CD4-positive, alpha-beta T cell treated with Interleukin-21 for 1 hour (primary cell): ENCODE results near the gene SCN4B.
"Not testable (repeated sequence)": the region's sequence is repeated elsewhere in the genome, so short reads cannot be mapped to it uniquely, and the experiment has no call there.

ENCODE experiments used
- DNase-seq: peaks from one replicate; pipeline ENCODE4 v3.0.0-alpha.2; 2020

The SCN4B gene

GRCh38 chr11:118152552-118153471 lies at the start of gene SCN4B:
SCN4B (minus strand) TSS chr11:118152823; CDS start chr11:118152673, 150 bp downstream.
- peak; percentile 5 for DNase-seq

GRCh38 chr11:118201966-118202365 lies 49.3 kb upstream of the SCN4B start:
- DNase-seq: no peak

GRCh38 chr11:118200901-118201680 lies 48.5 kb upstream of the SCN4B start:
- DNase-seq: peak; percentile 41

- no peak for DNase-seq
Observed at GRCh38 chr11:118200497-118200896, 47.9 kb upstream of the SCN4B start.

- no peak for DNase-seq
Observed at GRCh38 chr11:118199135-118199534, 46.5 kb upstream of the SCN4B start.

- DNase-seq: peak; percentile 83
Observed at GRCh38 chr11:118198370-118198769, 45.7 kb upstream of the SCN4B start.

- DNase-seq: no peak
Observed at GRCh38 chr11:118194835-118195627, 42.4 kb upstream of the SCN4B start.

GRCh38 chr11:118193910-118194566 lies 41.4 kb upstream of the SCN4B start:
- DNase-seq: no peak

GRCh38 chr11:118192817-118193216 lies 40.2 kb upstream of the SCN4B start:
- not testable (repeated sequence) for DNase-seq

GRCh38 chr11:118190942-118191506 lies 38.4 kb upstream of the SCN4B start:
- not testable (repeated sequence) for DNase-seq

- DNase-seq: no peak
Observed at GRCh38 chr11:118186346-118187107, 33.9 kb upstream of the SCN4B start.

GRCh38 chr11:118184784-118185579 lies 32.4 kb upstream of the SCN4B start:
- DNase-seq: no peak

GRCh38 chr11:118183691-118184090 lies 31.1 kb upstream of the SCN4B start:
- DNase-seq: not testable (repeated sequence)

- peak; percentile 11 for DNase-seq
Observed at GRCh38 chr11:118180300-118180703, 27.7 kb upstream of the SCN4B start.

- DNase-seq: no peak
Observed at GRCh38 chr11:118176778-118177134, 24.1 kb upstream of the SCN4B start.

- DNase-seq: no peak
Observed at GRCh38 chr11:118175993-118176777, 23.6 kb upstream of the SCN4B start, which contains the start of gene SCN2B. SCN2B (minus strand) TSS chr11:118176639; CDS start chr11:118176431, 208 bp downstream.

GRCh38 chr11:118175031-118175992 lies 22.7 kb upstream of the SCN4B start:
- no peak for DNase-seq

GRCh38 chr11:118174006-118174567 lies 21.5 kb upstream of the SCN4B start:
- no peak for DNase-seq
